OCI-M2 (cell line): ENCODE results near the gene PLD4.
"Not testable (repeated sequence)": the region's sequence is repeated elsewhere in the genome, so short reads cannot be mapped to it uniquely, and the experiment has no call there.

ENCODE experiments used
- DNase-seq: peaks from one replicate; lab custom pipeline; 2025; ENCODE audit not compliant: unreplicated experiment; lab: John Stamatoyannopoulos, UW

The PLD4 gene

GRCh38 chr14:104924421-104925213 is at the start of gene PLD4:
Gene PLD4, plus strand, starts transcription at chr14:104924879. Its CDS starts 2,262 bp downstream, at chr14:104927141.
- no peak for DNase-seq

GRCh38 chr14:104875412-104875751 is 49.3 kb upstream of the PLD4 start:
- no peak for DNase-seq

DNA sequence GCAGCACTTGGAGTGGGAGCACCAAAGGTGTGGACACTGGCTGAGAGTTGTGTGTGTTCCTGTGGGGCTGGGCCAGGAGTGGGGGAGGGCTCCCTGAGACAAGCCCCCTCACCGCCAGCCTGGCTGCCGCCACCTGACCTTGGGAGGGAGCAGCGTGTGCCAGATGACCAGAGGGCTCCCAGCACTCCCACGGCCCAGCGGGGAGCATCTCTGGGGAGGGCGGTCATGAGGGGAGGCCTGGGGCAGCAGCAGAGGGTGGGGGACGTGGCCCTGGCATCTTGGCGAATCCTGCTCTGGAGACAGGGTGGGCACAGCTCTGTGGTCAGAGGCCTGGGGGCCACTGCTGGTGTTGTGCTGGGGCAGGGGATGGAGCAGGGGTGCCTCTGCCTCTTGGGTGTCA is 48.9 kb upstream of the PLD4 start:
- DNase-seq, result no peak

DNA sequence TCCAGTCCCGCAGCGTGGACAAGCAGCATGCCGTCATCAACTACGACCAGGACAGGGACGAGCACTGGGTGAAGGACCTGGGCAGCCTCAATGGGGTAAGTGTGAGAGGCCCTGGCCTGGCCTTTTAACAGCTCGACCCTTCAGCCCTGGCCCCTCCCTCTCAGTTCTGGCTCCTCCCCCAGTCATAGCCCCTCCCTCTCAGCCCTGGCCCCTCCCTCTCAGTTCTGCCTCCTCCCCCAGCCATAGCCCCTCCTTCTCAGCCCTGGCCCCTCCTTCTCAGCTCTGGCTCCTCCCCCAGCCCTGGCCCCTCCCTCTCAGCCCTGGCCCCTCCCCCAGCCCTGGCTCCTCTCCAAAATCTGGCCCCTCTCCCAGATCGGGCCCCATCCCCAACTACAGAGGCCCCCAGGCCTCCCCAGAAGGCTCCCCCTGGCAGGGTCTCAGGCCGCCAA is 48.4 kb upstream of the PLD4 start:
- no peak for DNase-seq

DNA sequence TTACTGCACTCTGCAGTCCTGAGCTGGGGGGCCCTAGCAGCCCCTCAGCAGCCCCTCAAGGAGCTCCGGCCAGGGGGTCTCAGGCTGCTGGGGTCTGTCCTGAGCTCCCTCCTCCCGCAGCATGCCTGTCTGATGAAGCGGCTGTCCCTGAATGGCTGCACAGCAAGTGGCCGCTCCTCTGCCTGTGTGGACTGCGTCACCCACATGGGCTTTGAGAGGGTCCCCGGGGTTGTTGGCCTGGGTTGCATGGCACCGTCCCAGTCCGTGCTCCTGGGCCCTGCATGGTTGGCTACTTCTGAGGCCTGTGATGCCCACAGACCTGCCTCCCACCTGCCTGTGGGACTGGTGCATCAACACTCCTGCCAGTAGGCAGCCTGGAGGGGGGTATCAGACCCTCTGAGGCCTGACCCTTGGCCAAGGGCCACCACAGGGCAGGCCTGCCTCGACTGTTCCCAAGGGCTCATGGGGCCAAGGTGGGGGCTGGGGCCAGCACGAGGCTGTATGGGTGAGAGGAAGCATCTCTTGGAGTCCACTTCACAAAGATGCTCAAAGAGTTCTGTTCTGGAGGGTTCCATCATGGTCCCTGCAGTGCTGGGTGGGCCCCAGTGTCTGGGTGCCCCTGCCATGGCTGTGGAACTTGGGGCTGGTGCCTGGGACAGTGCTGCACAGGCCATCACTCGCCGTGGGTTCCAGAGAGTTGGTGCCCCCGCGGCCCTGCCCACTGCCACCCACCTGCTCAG is 47.4 kb upstream of the PLD4 start:
- no peak for DNase-seq

GRCh38 chr14:104877806-104878550 is 46.7 kb upstream of the PLD4 start:
- DNase-seq, result no peak

GRCh38 chr14:104878582-104878981 is 46.1 kb upstream of the PLD4 start:
- no peak for DNase-seq

GRCh38 chr14:104879201-104879982 is 45.3 kb upstream of the PLD4 start:
- DNase-seq, result no peak

DNA sequence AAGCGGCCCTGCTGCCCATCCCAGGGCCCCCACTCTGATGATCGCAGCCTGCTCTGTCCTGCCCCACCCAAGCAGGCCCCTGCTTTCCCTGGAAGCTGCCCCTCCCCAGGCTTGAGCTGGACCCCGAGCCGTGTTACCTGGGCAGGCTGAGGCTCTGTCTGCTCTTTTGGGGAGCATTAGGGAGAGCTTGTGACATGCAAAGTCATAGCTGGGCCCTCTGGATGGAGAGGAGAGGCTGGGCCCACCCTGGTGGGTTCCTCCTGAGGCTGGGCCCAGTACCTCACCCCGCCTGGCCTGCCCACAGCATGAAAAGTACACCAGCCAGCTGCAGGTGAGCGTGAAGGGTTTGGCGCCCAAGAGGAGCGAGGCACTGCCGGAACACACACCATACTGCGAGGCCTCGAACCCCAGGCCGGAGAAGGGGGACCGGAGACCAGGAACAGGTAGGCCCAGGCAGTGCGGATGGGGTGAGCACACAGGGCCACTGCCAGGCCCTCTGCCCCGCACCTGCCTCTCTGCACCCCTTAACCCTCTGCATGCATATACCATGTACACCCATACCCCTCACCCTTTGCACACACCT is 44.6 kb upstream of the PLD4 start:
- no peak for DNase-seq

GRCh38 chr14:104880584-104881210 is 44.0 kb upstream of the PLD4 start:
- no peak for DNase-seq

GRCh38 chr14:104881369-104881979 is 43.2 kb upstream of the PLD4 start:
- DNase-seq, result no peak

DNA sequence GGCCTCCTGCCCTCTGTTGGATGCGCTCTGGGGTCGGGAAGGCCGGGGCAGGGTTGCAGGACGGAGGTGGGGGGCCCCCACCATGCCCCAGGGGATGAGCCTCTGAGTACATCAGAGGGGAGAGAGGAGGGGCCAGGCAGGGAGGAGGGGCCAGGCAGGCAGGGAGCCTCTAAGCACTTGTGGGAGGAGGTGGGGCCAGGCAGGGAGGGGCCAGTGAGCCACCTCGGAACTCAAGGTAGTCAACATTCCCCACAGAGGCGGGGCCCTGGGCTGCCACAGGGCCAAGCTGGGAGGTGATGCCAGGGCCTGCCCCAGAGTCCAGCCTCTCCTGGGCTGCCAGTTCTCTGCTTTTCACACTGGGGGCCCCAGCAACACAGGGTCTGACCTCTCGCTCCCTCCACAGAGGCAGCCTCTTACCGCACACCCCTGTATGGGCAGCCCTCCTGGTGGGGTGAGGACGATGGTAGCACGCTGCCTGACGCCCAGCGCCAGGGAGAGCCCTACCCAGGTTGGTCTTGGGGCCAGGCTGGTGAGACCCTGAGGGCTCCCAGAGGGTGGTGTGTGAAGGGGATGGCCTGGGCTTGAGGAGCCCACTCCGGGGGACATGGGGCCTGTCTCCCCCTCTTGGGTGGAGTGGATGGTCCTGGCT is 42.2 kb upstream of the PLD4 start:
- DNase-seq, result no peak

- DNase-seq, result no peak
Observed at GRCh38 chr14:104882991-104883660, 41.6 kb upstream of the PLD4 start.

GRCh38 chr14:104883681-104884361 is 40.9 kb upstream of the PLD4 start:
- DNase-seq, result no peak

GRCh38 chr14:104884381-104884780 is 40.3 kb upstream of the PLD4 start:
- DNase-seq, result not testable (repeated sequence)

- no peak for DNase-seq
Observed at GRCh38 chr14:104885031-104885972, 39.4 kb upstream of the PLD4 start.
